HUES6 (cell line): ENCODE data around the gene AGTRAP.
A peak's percentile ranks its signal among the peaks of the same experiment; 100 is the strongest.

ENCODE experiments used
- H3K27ac ChIP-seq: 2 replicates; pipeline ENCODE4 v1.7.0; 2013; ENCODE audit warnings: low read depth, mild to moderate bottlenecking, low read length, inconsistent platforms
- H3K27me3 ChIP-seq: 2 replicates; pipeline ENCODE4 v1.6.1; 2013; ENCODE audit warnings: low read length; ENCODE audit not compliant: control insufficient read depth, insufficient read depth
- H3K36me3 ChIP-seq: 2 replicates; pipeline ENCODE4 v1.6.1; 2013; ENCODE audit warnings: low read length; ENCODE audit not compliant: control insufficient read depth, insufficient read depth
- H3K4me1 ChIP-seq: 2 replicates; pipeline ENCODE4 v1.6.1; 2013; ENCODE audit warnings: low read length; ENCODE audit not compliant: control insufficient read depth, insufficient read depth
- H3K4me3 ChIP-seq: 2 replicates; pipeline ENCODE4 v1.5.1; 2013; ENCODE audit warnings: low read depth, low read length
- H3K9ac ChIP-seq: one replicate; pipeline ENCODE4 v1.6.1; 2013; ENCODE audit warnings: mild to moderate bottlenecking, low read length
- H3K9me3 ChIP-seq: 2 replicates; pipeline ENCODE4 v1.6.1; 2013; ENCODE audit warnings: low read depth, low read length; ENCODE audit not compliant: control insufficient read depth, insufficient read depth

AGTRAP gene

GRCh38 chr1:11697893-11698210 lies 38.1 kb upstream of the AGTRAP start:
- Histone ChIP-seq H3K27ac (no peak overlapping the region), H3K36me3 (peaks cover 7% of the 10 kb centered on the region), H3K27me3 (peaks cover 10% of the 10 kb centered on the region; the same call in 1 of the 2 replicates), H3K4me1 (peaks cover 45% of the 10 kb centered on the region), H3K9me3 (no peaks in the 10 kb centered on the region), H3K4me3 (no peak overlapping the region), H3K9ac (no peak overlapping the region)

GRCh38 chr1:11700601-11701467 lies 35.1 kb upstream of the AGTRAP start:
- Histone ChIP-seq H3K9ac (no peak overlapping the region), H3K27me3 (no peaks in the 10 kb centered on the region), H3K4me1 (peaks cover 52% of the 10 kb centered on the region), H3K36me3 (peaks cover 7% of the 10 kb centered on the region), H3K4me3 (no peak overlapping the region), H3K27ac (no peak overlapping the region), H3K9me3 (no peaks in the 10 kb centered on the region)

GRCh38 chr1:11701551-11701961 lies 34.4 kb upstream of the AGTRAP start:
- Histone ChIP-seq H3K27me3 (no peaks in the 10 kb centered on the region), H3K9ac (no peak overlapping the region), H3K4me1 (peaks cover 57% of the 10 kb centered on the region), H3K9me3 (no peaks in the 10 kb centered on the region), H3K27ac (no peak overlapping the region), H3K36me3 (peaks cover 7% of the 10 kb centered on the region), H3K4me3 (no peak overlapping the region)

- Histone ChIP-seq H3K36me3 (peaks cover 7% of the 10 kb centered on the region), H3K9me3 (no peaks in the 10 kb centered on the region), H3K4me1 (peaks cover 57% of the 10 kb centered on the region), H3K9ac (no peak overlapping the region), H3K27ac (no peak overlapping the region), H3K27me3 (no peaks in the 10 kb centered on the region), H3K4me3 (no peak overlapping the region)
Measured at GRCh38 chr1:11701981-11702803, 33.7 kb upstream of the AGTRAP start.

- Histone ChIP-seq H3K4me3 (no peak overlapping the region; the same call in 1 of the 2 replicates), H3K9ac (peak overlapping the region; percentile 46), H3K4me1 (peaks cover 59% of the 10 kb centered on the region), H3K36me3 (peaks cover 7% of the 10 kb centered on the region), H3K9me3 (no peaks in the 10 kb centered on the region), H3K27ac (no peak overlapping the region), H3K27me3 (no peaks in the 10 kb centered on the region)
Measured at GRCh38 chr1:11703357-11704193, 32.4 kb upstream of the AGTRAP start.

- Histone ChIP-seq H3K27me3 (no peaks in the 10 kb centered on the region), H3K27ac (no peak overlapping the region), H3K9ac (peak overlapping the region; percentile 46), H3K36me3 (peaks cover 7% of the 10 kb centered on the region), H3K4me1 (peaks cover 62% of the 10 kb centered on the region), H3K9me3 (no peaks in the 10 kb centered on the region), H3K4me3 (no peak overlapping the region; the same call in 1 of the 2 replicates)
Measured at GRCh38 chr1:11704194-11704529, 31.8 kb upstream of the AGTRAP start.

GRCh38 chr1:11704691-11705475 lies 31.1 kb upstream of the AGTRAP start:
- H3K27me3 ChIP-seq, result no peaks in the 10 kb centered on the region
- H3K9ac ChIP-seq, result no peak overlapping the region
- no peaks in the 10 kb centered on the region for H3K9me3 ChIP-seq
- H3K36me3 ChIP-seq, result peaks cover 12% of the 10 kb centered on the region
- H3K4me3 ChIP-seq, result no peak overlapping the region
- H3K4me1 ChIP-seq, result peaks cover 62% of the 10 kb centered on the region
- H3K27ac ChIP-seq, result no peak overlapping the region

GRCh38 chr1:11705596-11705995 lies 30.3 kb upstream of the AGTRAP start:
- H3K27ac ChIP-seq, result no peak overlapping the region
- peaks cover 57% of the 10 kb centered on the region for H3K4me1 ChIP-seq
- H3K4me3 ChIP-seq, result no peak overlapping the region
- H3K27me3 ChIP-seq, result no peaks in the 10 kb centered on the region
- H3K9ac ChIP-seq, result no peak overlapping the region
- H3K9me3 ChIP-seq, result no peaks in the 10 kb centered on the region
- H3K36me3 ChIP-seq, result peaks cover 12% of the 10 kb centered on the region

GRCh38 chr1:11706292-11706691 lies 29.6 kb upstream of the AGTRAP start:
- Histone ChIP-seq H3K9ac (no peak overlapping the region), H3K27me3 (no peaks in the 10 kb centered on the region), H3K9me3 (no peaks in the 10 kb centered on the region), H3K4me3 (no peak overlapping the region), H3K4me1 (peaks cover 50% of the 10 kb centered on the region), H3K27ac (no peak overlapping the region), H3K36me3 (peaks cover 12% of the 10 kb centered on the region)

GRCh38 chr1:11707621-11708276 lies 28.2 kb upstream of the AGTRAP start:
- Histone ChIP-seq H3K27ac (no peak overlapping the region), H3K9ac (no peak overlapping the region), H3K27me3 (no peaks in the 10 kb centered on the region), H3K4me1 (peaks cover 42% of the 10 kb centered on the region), H3K9me3 (no peaks in the 10 kb centered on the region), H3K4me3 (no peak overlapping the region), H3K36me3 (peaks cover 13% of the 10 kb centered on the region)
